ENCODE measurements around the gene OR2B3.

- no peak for TF ChIP-seq CTCF (IDR thresholded peaks at IDR 0.05 in 4 of 5, conservative IDR thresholded peaks at IDR 0.05 in 1 of 5)
- no peak for TF ChIP-seq POLR2A (IDR thresholded peaks at IDR 0.05)
Observed at GRCh38 chr6:29099190-29099589, 12.1 kb upstream of the OR2B3 start, which contains the start of gene OR2J1.

Measured in gastrocnemius medialis (tissue), 4 donors.